Right lobe of liver (tissue), 4 donors: ENCODE results near the gene MAP4K3.

ENCODE experiments used
- CTCF ChIP-seq, 4 donors: fragments of 200-600 bp in 3 of 4; fragments of 450-650 bp in 1 of 4; IDR thresholded peaks; one replicate each; pipeline versions ENCODE4 v1.5.1 to v1.8.0; 2016 to 2022; ENCODE audit warnings: antibody characterized with exemption in 4 of 4, mild to moderate bottlenecking in 2 of 4
- POLR2A ChIP-seq: fragments of 450-650 bp; IDR thresholded peaks from one replicate; pipeline ENCODE4 v1.6.1; 2017; ENCODE audit warnings: antibody characterized with exemption, mild to moderate bottlenecking
- donor health status: DM: no; HTN: no; CAD: no.
- donor health status: DM: no; HTN: no; CAD: no.
- donor health status: DM: no; HTN: yes; CAD: no.

GRCh38 chr2:39434233-39434897 is 2.7 kb downstream of the MAP4K3 start:
- TF ChIP-seq CTCF (IDR thresholded peaks at IDR 0.05) (no peak), POLR2A (no peak)
